Prostate gland (tissue), 2 donors: Measurements from ENCODE around the gene PDGFA. TPM values are rescaled to one million over a fixed set of nuclear protein-coding genes. Genes with fewer than 3 reads are reported as not detected.

Experiments
- DNase-seq: peaks from one replicate; pipeline ENCODE4 v3.0.0-alpha.2; 2019; ENCODE audit warnings: low spot score
- H3K27ac ChIP-seq, 2 donors: fragments of 200-600 bp; sonication (generic); 2 replicates each; pipeline ENCODE4 v1.5.1; 2017 to 2019
- H3K27me3 ChIP-seq: fragments of 200-600 bp; sonication (generic); replicated peaks from 2 replicates; pipeline ENCODE4 v1.5.1; 2019; ENCODE audit not compliant: insufficient read depth
- H3K36me3 ChIP-seq, 2 donors: fragments of 200-600 bp; sonication (generic); 1 replicate in 1 of 2; 2 replicates in 1 of 2; pipeline versions ENCODE4 v1.5.1 to v1.8.1; 2017 to 2019
- H3K4me1 ChIP-seq: fragments of 200-600 bp; sonication (generic); replicated peaks from 2 replicates; pipeline ENCODE4 v1.5.1; 2019
- H3K4me3 ChIP-seq, 2 donors: fragments of 200-600 bp; sonication (generic); 2 replicates each; pipeline ENCODE4 v1.5.1; 2017 to 2019
- H3K9me3 ChIP-seq: fragments of 200-600 bp; sonication (generic); 2 replicates; pipeline ENCODE4 v1.5.1; 2017
- POLR2A ChIP-seq: fragments of 450-650 bp; IDR thresholded peaks from one replicate; pipeline ENCODE4 v1.6.1; 2016; ENCODE audit warnings: antibody characterized with exemption, mild to moderate bottlenecking
- POLR2AphosphoS5 ChIP-seq: sonication (generic); formaldehyde crosslinking; IDR thresholded peaks from one replicate; pipeline ENCODE4 v1.6.1; 2017; ENCODE audit warnings: antibody characterized with exemption
- WGBS: methylation state at CpG from one replicate; pipeline ENCODE4 v1.1.5; 2018; 5-methylcytosine and 5-hydroxymethylcytosine counted together
- intact Hi-C: fragments of 100-400 bp; cut with DNase I; formaldehyde crosslinking; loops from one replicate; pipeline ENCODE4 v1.14.2; 2022
- total RNA-seq, 2 donors: library from RNA; depleted of rRNA; stranded (reverse); fragments of >200 nt; gene quantifications; one replicate each; pipeline ENCODE4 v1.1.0, GENCODE V29; 2016
- TF ChIP-seq, protein P1 (sequence below), 4 experiments: fragments of 200-600 bp in 2 of 4; fragments of 450-650 bp in 2 of 4; sonication (generic) in 2 of 4; IDR thresholded peaks; 1 replicate in 3 of 4; 2 replicates in 1 of 4; pipeline ENCODE4 v1.5.1; 2016 to 2019; ENCODE audit warnings: antibody characterized with exemption in 4 of 4, mild to moderate bottlenecking in 2 of 4, moderate library complexity in 2 of 4

PDGFA gene
- total RNA-seq, 2 donors from 2014 or later: 40.4 to 75.0 TPM

DNA sequence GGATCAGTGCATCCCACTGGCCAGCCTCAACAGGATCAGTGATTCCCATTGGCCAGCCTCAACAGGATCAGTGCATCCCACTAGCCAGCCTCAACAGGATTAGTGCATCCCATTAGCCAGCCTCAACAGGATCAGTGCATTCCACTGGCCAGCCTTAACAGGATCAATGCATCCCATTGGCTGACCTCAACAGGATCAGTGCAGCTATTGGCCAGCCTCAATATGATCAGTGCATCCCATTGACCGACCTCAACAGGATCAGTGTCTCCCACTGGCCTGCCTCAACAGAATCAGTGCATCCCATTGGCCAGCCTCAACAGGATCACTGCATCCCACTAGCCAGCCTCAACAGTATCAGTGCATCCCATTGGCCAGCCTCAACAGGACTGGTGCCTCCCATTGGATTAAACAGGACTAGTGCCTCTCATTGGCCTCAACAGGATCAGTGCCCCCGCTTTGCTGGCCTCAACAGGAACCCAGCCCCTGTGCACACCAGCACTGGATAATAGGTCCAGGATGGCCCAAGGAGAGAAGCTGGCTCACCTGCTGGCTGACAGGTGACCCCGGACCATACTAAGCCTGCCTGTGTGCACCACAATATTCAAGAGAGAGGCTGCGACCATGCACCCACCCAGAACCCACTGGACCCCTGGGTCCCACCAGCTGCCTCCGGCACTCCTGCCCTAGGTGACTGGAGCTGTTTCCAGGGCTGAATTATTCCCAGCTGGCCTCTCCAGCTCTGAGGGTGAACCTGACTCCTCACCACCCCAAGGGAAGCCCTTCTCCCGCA, 59.9 kb downstream of the PDGFA start:
- Histone ChIP-seq H3K4me3 (no peak overlapping the region), H3K27ac (no peak overlapping the region), H3K9me3 (no peaks in the 10 kb centered on the region), H3K4me1 (no peaks in the 10 kb centered on the region), H3K36me3 (no peaks in the 10 kb centered on the region), H3K27me3 (no peaks in the 10 kb centered on the region)
- TF ChIP-seq, protein P1, sequence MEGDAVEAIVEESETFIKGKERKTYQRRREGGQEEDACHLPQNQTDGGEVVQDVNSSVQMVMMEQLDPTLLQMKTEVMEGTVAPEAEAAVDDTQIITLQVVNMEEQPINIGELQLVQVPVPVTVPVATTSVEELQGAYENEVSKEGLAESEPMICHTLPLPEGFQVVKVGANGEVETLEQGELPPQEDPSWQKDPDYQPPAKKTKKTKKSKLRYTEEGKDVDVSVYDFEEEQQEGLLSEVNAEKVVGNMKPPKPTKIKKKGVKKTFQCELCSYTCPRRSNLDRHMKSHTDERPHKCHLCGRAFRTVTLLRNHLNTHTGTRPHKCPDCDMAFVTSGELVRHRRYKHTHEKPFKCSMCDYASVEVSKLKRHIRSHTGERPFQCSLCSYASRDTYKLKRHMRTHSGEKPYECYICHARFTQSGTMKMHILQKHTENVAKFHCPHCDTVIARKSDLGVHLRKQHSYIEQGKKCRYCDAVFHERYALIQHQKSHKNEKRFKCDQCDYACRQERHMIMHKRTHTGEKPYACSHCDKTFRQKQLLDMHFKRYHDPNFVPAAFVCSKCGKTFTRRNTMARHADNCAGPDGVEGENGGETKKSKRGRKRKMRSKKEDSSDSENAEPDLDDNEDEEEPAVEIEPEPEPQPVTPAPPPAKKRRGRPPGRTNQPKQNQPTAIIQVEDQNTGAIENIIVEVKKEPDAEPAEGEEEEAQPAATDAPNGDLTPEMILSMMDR (IDR thresholded peaks at IDR 0.05): no peak
- TF ChIP-seq POLR2AphosphoS5: no peak
- TF ChIP-seq POLR2A: no peak
- intact Hi-C loops: no loop called here
- no peak for DNase-seq
- WGBS: 88% methylated on average over 6 of the region's 6 CpGs

- Histone ChIP-seq H3K27ac (no peak overlapping the region), H3K9me3 (no peaks in the 10 kb centered on the region), H3K36me3 (no peaks in the 10 kb centered on the region), H3K4me1 (no peaks in the 10 kb centered on the region), H3K27me3 (no peaks in the 10 kb centered on the region), H3K4me3 (no peak overlapping the region)
- intact Hi-C loops: no loop called here
- WGBS: 100% methylated on average over 9 of the region's 9 CpGs
- no peak for DNase-seq
- no peak for TF ChIP-seq POLR2A
- TF ChIP-seq, protein P1 (IDR thresholded peaks at IDR 0.05): no peak
- no peak for TF ChIP-seq POLR2AphosphoS5
Observed at GRCh38 chr7:458511-459245, 61.0 kb downstream of the PDGFA start.

DNA sequence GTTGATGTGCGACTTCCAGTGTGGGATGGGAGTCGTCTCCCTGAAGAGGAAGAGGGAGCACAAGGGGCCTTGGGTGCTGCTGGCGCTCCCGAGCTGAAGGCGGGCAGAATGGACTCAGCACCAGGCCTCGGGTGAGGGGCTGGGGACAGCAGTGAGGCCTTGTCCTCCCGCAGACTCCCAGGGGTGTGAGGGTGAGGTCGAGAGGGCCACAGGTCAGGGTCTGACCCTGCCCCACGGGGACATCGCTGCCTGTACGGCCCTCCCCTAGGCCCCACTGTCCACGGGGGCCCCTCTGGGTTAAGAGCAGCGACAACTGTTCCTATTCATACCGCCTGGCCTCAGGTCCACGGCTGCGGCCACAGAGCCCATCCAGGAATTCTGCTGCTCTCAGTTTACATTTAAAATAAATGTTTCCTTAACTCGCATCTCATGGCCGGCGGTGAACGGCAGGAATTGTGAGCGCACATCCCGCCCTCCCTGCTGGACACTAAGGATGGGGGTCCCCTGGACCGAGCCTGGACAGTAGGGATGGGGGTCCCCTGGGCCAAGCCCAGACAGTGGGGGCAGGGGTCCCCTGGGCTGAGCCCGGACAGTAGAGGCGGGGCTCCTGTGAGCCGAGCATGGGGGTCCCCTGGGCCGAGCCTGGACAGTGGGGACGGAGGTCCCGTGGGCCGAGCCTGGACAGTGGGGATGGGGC, 61.7 kb downstream of the PDGFA start:
- TF ChIP-seq POLR2A: no peak
- TF ChIP-seq, protein P1 (IDR thresholded peaks at IDR 0.05): no peak
- TF ChIP-seq POLR2AphosphoS5: no peak
- H3K27ac ChIP-seq: no peak overlapping the region
- intact Hi-C loops: no loop called here
- DNase-seq: no peak
- H3K4me1 ChIP-seq: no peaks in the 10 kb centered on the region
- H3K36me3 ChIP-seq: no peaks in the 10 kb centered on the region
- H3K27me3 ChIP-seq: no peaks in the 10 kb centered on the region
- H3K4me3 ChIP-seq: no peak overlapping the region
- WGBS: 89% methylated on average over 29 of the region's 30 CpGs
- H3K9me3 ChIP-seq: no peaks in the 10 kb centered on the region

DNA sequence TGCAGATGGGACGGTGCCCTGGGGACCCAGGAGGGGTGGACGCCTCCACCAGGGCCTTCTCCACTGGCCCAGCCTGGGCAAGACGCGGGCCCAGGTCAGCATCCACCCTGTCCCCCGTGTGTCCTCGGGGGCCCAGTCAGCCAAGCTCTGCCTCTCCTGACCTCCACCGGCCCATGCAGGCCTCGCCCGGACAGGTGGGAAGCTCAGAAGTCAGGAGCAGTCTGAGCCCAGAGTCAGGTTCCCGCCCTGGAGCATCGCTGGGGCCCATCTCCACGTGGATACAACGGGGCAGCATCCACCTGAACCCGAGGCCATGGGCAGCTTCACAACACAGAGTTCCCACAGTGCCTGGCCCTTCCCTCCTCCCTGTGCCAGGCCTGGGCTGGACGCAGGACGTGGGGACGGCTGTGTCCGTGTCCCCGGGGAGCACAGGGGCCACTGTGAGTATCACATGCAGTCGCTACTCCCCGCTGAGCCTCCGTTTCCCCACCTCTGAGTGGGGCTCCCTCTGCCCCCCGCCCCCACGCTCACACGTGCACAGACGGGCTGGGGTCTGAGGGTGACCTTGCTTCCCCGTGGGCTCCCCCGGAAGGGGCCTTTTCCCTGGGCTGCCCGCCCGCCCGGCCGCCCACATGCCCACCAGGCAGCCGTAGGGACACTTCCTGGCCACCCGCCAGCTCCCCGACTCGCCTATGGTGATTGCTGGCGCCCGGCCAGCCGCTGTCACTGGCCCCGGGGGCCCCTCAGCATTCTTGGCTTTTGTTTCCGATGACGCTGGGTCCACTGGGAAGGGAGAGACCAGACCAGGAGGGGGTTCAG, 64.3 kb downstream of the PDGFA start:
- TF ChIP-seq, protein P1 (IDR thresholded peaks at IDR 0.05): no peak
- TF ChIP-seq POLR2A (no peak), POLR2AphosphoS5 (no peak)
- Histone ChIP-seq H3K27ac (no peak overlapping the region), H3K36me3 (no peaks in the 10 kb centered on the region), H3K27me3 (no peaks in the 10 kb centered on the region), H3K4me1 (no peaks in the 10 kb centered on the region), H3K9me3 (no peaks in the 10 kb centered on the region), H3K4me3 (no peak overlapping the region)
- WGBS: 43% methylated on average over 33 of the region's 42 CpGs
- peak; percentile 33 for DNase-seq
- intact Hi-C loops: no loop called here
